Endothelial cell of umbilical vein (primary cell): Measurements from ENCODE around the gene PDE11A. TPM values are rescaled to one million over a fixed set of nuclear protein-coding genes. Genes with fewer than 3 reads are reported as not detected.

Experiments used
- BruUV-seq: library from RNA; stranded (reverse); fragments of 400-500 nt; replicated peaks from 2 replicates; lab custom pipeline; 2021; lab: Mats Ljungman, UMichigan
- CTCF ChIA-PET: fragments of 300-600, 350-600 bp; sonication (Branson Sonifier 250); formaldehyde crosslinking; loops from one replicate; lab custom pipeline; 2021; ENCODE audit warnings: antibody characterized with exemption, inconsistent platforms; lab: Charles Lee
- POLR2A ChIA-PET: fragments of 300-600, 350-600 bp; sonication (Branson Sonifier 250); formaldehyde crosslinking; loops from one replicate; lab custom pipeline; 2021; ENCODE audit warnings: antibody characterized with exemption, inconsistent platforms; lab: Charles Lee
- DNase-seq: peaks from one replicate; pipeline ENCODE4 v3.0.0-alpha.2; 2011; ENCODE audit warnings: low read depth, low spot score
- FAIRE-seq: peaks from 2 replicates; lab custom pipeline; 2011; peaks lifted over from hg19 to GRCh38; lab: Jason Lieb, UNC
- H2AFZ ChIP-seq: 2 replicates; pipeline ENCODE4 v1.6.0; 2012; ENCODE audit warnings: low read depth, low read length, control low read depth, inconsistent platforms
- H3K27ac ChIP-seq: 2 replicates; pipeline ENCODE4 v1.5.1; 2011; ENCODE audit warnings: low read depth, mild to moderate bottlenecking, control low read depth, low read length, moderate library complexity; ENCODE audit not compliant: insufficient read depth
- H3K27me3 ChIP-seq, 2 experiments: 2 replicates each; pipeline versions ENCODE4 v1.6.0 to v1.6.1; 2011; ENCODE audit warnings: low read length in 2 of 2, mixed read lengths in 1 of 2; ENCODE audit not compliant: control insufficient read depth in 2 of 2, insufficient read depth in 2 of 2
- H3K36me3 ChIP-seq, 2 experiments: 2 replicates in 1 of 2; 3 replicates in 1 of 2; pipeline ENCODE4 v1.5.1; 2011; ENCODE audit warnings: low read length in 2 of 2, mild to moderate bottlenecking in 1 of 2, moderate library complexity in 1 of 2; ENCODE audit not compliant: control insufficient read depth in 2 of 2, insufficient read depth in 2 of 2; ENCODE audit errors: extremely low read depth in 1 of 2
- H3K4me1 ChIP-seq: 3 replicates; pipeline ENCODE4 v1.5.1; 2011; ENCODE audit warnings: mild to moderate bottlenecking, low read length; ENCODE audit not compliant: control insufficient read depth, insufficient read depth; ENCODE audit errors: extremely low read depth
- H3K4me2 ChIP-seq: 2 replicates; pipeline ENCODE4 v1.6.1; 2011; ENCODE audit warnings: low read length, control low read depth, mixed read lengths; ENCODE audit not compliant: insufficient read depth
- H3K4me3 ChIP-seq, 3 experiments: fragments of 200-600 bp in 1 of 3; sonication (generic), shearing (Covaris generic) in 1 of 3; replicated peaks in 1 of 3; 2 replicates each; pipeline ENCODE4 v1.5.1; 2011 to 2016; ENCODE audit warnings: control low read depth in 3 of 3, low read length in 3 of 3, mild to moderate bottlenecking in 2 of 3, inconsistent platforms in 1 of 3, low read depth in 1 of 3, moderate library complexity in 1 of 3; ENCODE audit not compliant: insufficient read depth in 1 of 3
- H3K79me2 ChIP-seq: 2 replicates; pipeline ENCODE4 v1.6.0; 2012; ENCODE audit warnings: low read length, inconsistent platforms; ENCODE audit not compliant: control insufficient read depth, insufficient read depth
- H3K9ac ChIP-seq: replicated peaks from 2 replicates; pipeline ENCODE3; 2011; ENCODE audit warnings: low read length, control low read depth; ENCODE audit not compliant: insufficient read depth; ENCODE audit errors: extremely low read depth
- H3K9me1 ChIP-seq: replicated peaks from 3 replicates; pipeline ENCODE4 v1.6.0; 2011; ENCODE audit warnings: mild to moderate bottlenecking, low read length; ENCODE audit not compliant: control insufficient read depth, insufficient read depth; ENCODE audit errors: extremely low read depth
- H3K9me3 ChIP-seq: replicated peaks from 2 replicates; pipeline ENCODE4 v1.5.1; 2012; ENCODE audit warnings: low read length, inconsistent platforms; ENCODE audit not compliant: control insufficient read depth, insufficient read depth
- H4K20me1 ChIP-seq: replicated peaks from 2 replicates; pipeline ENCODE3; 2011; ENCODE audit warnings: mild to moderate bottlenecking, low read length; ENCODE audit not compliant: control insufficient read depth, insufficient read depth; ENCODE audit errors: extremely low read depth
- CTCF ChIP-seq, 2 donors: IDR thresholded peaks; 1 replicate in 1 of 2; 2 replicates in 1 of 2; pipeline ENCODE4 v1.5.1; 2011; ENCODE audit warnings: low read length in 2 of 2, mild to moderate bottlenecking in 2 of 2, moderate library complexity in 2 of 2, control low read depth in 1 of 2, inconsistent platforms in 1 of 2, low read depth in 1 of 2; ENCODE audit not compliant: insufficient read depth in 1 of 2; ENCODE audit errors: extremely low read depth in 1 of 2
- EZH2 ChIP-seq: IDR thresholded peaks from 2 replicates; pipeline ENCODE4 v1.6.1; 2012; ENCODE audit warnings: borderline replicate concordance, low read depth, mild to moderate bottlenecking, moderate library complexity, low read length, inconsistent platforms; ENCODE audit not compliant: severe bottlenecking
- FOS ChIP-seq: IDR thresholded peaks from 2 replicates; pipeline ENCODE4 v1.6.1; 2011; ENCODE audit warnings: mild to moderate bottlenecking, low read length, moderate library complexity, borderline replicate concordance; ENCODE audit not compliant: insufficient read depth
- GATA2 ChIP-seq: IDR thresholded peaks from 2 replicates; pipeline ENCODE4 v1.7.0; 2011; ENCODE audit warnings: low read depth, mild to moderate bottlenecking, moderate library complexity, mixed read lengths, low read length; ENCODE audit not compliant: insufficient read length, insufficient read depth
- JUN ChIP-seq: IDR thresholded peaks from 2 replicates; pipeline ENCODE4 v1.6.1; 2011; ENCODE audit warnings: borderline replicate concordance, low read depth; ENCODE audit not compliant: insufficient read length, insufficient read depth
- MAX ChIP-seq: IDR thresholded peaks from 2 replicates; pipeline ENCODE4 v1.6.1; 2011; ENCODE audit not compliant: insufficient read depth, insufficient read length
- MYC ChIP-seq: IDR thresholded peaks from one replicate; pipeline ENCODE4 v1.6.1; 2011; ENCODE audit warnings: mild to moderate bottlenecking, low read depth, low read length
- POLR2A ChIP-seq: IDR thresholded peaks from 2 replicates; pipeline ENCODE4 v1.6.1; 2012; ENCODE audit warnings: low read depth, mild to moderate bottlenecking, control low read depth, low read length
- POLR2AphosphoS5 ChIP-seq: IDR thresholded peaks from 2 replicates; pipeline ENCODE4 v1.6.1; 2012; ENCODE audit warnings: low read depth, mild to moderate bottlenecking, control low read depth, low read length, moderate library complexity; ENCODE audit not compliant: insufficient read depth
- dilution Hi-C: fragments of 300-500 bp; cut with MboI; formaldehyde crosslinking; loops from one replicate; pipeline ENCODE4 v1.15.0; 2019; ENCODE audit warnings: low sequenced_read_pairs; ENCODE audit not compliant: extremely low pct_ligation_motif_present
- intact Hi-C: fragments of 100-400 bp; cut with micrococcal nuclease; formaldehyde crosslinking; loops from one replicate; pipeline ENCODE4 v1.10.0; 2022
- polyA plus RNA-seq, 4 experiments: library from polyadenylated mRNA; depleted of rRNA in 3 of 4; stranded (reverse) in 3 of 4; unstranded in 1 of 4; fragments of >200 nt; gene quantifications; 2 replicates each; pipeline versions ENCODE4 v1.2.1 to v1.2.3, GENCODE V29; 2011 to 2012; ENCODE audit warnings: missing spikeins in 1 of 4
- total RNA-seq: library from RNA; stranded (reverse); gene quantifications from 2 replicates; pipeline ENCODE4 v1.2.3, GENCODE V29; 2021

PDE11A gene
- total and polyA plus RNA-seq, 2 donors (not counting 3 experiments of a cell fraction or from before 2014, with no cell fraction given): 0.07 to 0.51 TPM

GRCh38 chr2:177756336-177756735 lies 316.2 kb downstream of the PDE11A start:
- no peak overlapping the region for H3K4me2 ChIP-seq
- H3K4me3 ChIP-seq: no peak overlapping the region
- H2AFZ ChIP-seq: no peak overlapping the region
- TF ChIP-seq MYC (no peak), MAX (no peak), POLR2AphosphoS5 (no peak), POLR2A (no peak), GATA2 (no peak), FOS (no peak), JUN (no peak), EZH2 (no peak), CTCF (IDR thresholded peaks at IDR 0.05; ENCODE audit: extremely low read depth in 1 of 2, insufficient read depth in 1 of 2, low read depth in 1 of 2, low read length in 2 of 2) (no peak)
- DNase-seq (no peak), FAIRE-seq (no peak)
- no peaks in the 10 kb centered on the region for H4K20me1 ChIP-seq
- no peak overlapping the region for H3K9ac ChIP-seq
- ChIA-PET POLR2A (no interaction called here), CTCF (interaction anchor here (0.9 to 5.5 kb wide), 5 partner anchors 16 to 607 kb away, joined by 3 to 51 read pairs (median 16); no protein-coding TSS in a partner anchor)
- no peaks in the 10 kb centered on the region for H3K27me3 ChIP-seq
- H3K36me3 ChIP-seq: no peaks in the 10 kb centered on the region
- no peaks in the 10 kb centered on the region for H3K79me2 ChIP-seq
- H3K9me1 ChIP-seq: no peaks in the 10 kb centered on the region
- BruUV-seq: no TSS peak
- intact Hi-C loops: loop anchor here (5.0 kb wide), 4 partner anchors 139 to 1629 kb away; partner anchors contain the start of genes HNRNPA3 and HOXD8
- no peak overlapping the region for H3K27ac ChIP-seq
- H3K4me1 ChIP-seq: peaks cover 8% of the 10 kb centered on the region
- dilution Hi-C loops: no loop called here
- H3K9me3 ChIP-seq: no peaks in the 10 kb centered on the region
